DMS 273 (cell line): ENCODE results near the gene CFAP70.

Source experiments
- DNase-seq: peaks from one replicate; lab custom pipeline; 2025; ENCODE audit not compliant: unreplicated experiment; lab: John Stamatoyannopoulos, UW

The CFAP70 gene

GRCh38 chr10:73258612-73259011, 100.1 kb downstream of the CFAP70 start:
- peak; percentile 7 for DNase-seq

GRCh38 chr10:73253225-73253555, 105.5 kb downstream of the CFAP70 start:
- peak; percentile 18 for DNase-seq

- peak; percentile 96 for DNase-seq
These were observed 106.0 kb downstream of the CFAP70 start, which contains the start of gene MRPS16 for GRCh38 chr10:73252445-73253224. Gene MRPS16 (minus strand): TSS chr10:73252644. CDS start chr10:73252482, 162 bp downstream.

GRCh38 chr10:73251683-73252444, 106.8 kb downstream of the CFAP70 start:
- DNase-seq, result peak; percentile 54

GRCh38 chr10:73248259-73248724, 110.4 kb downstream of the CFAP70 start:
- peak; percentile 17 for DNase-seq

- DNase-seq, result peak; percentile 62
These were observed 111.0 kb downstream of the CFAP70 start for GRCh38 chr10:73247509-73248258.

- peak; percentile 97 for DNase-seq
These were observed 111.8 kb downstream of the CFAP70 start, which contains the start of gene DNAJC9 for GRCh38 chr10:73246646-73247508. Gene DNAJC9 (minus strand): TSS chr10:73247255. CDS start chr10:73247189, 66 bp downstream.

GRCh38 chr10:73246322-73246645, 112.4 kb downstream of the CFAP70 start:
- DNase-seq, result peak; percentile 22

- DNase-seq, result no peak
These were observed 113.7 kb downstream of the CFAP70 start for GRCh38 chr10:73244866-73245477.

GRCh38 chr10:73239908-73240307, 118.8 kb downstream of the CFAP70 start:
- no peak for DNase-seq

- no peak for DNase-seq
These were observed 119.6 kb downstream of the CFAP70 start for GRCh38 chr10:73238990-73239566.

- no peak for DNase-seq
These were observed 124.0 kb downstream of the CFAP70 start for GRCh38 chr10:73234695-73235094.

- no peak for DNase-seq
These were observed 124.8 kb downstream of the CFAP70 start for GRCh38 chr10:73233883-73234282.

GRCh38 chr10:73232887-73233286, 125.8 kb downstream of the CFAP70 start:
- peak; percentile 19 for DNase-seq

GRCh38 chr10:73229567-73229966, 129.1 kb downstream of the CFAP70 start:
- DNase-seq, result no peak

GRCh38 chr10:73228247-73228646, 130.4 kb downstream of the CFAP70 start:
- no peak for DNase-seq

- DNase-seq, result no peak
These were observed 132.0 kb downstream of the CFAP70 start for GRCh38 chr10:73226663-73227062.

- DNase-seq, result no peak
These were observed 133.1 kb downstream of the CFAP70 start for GRCh38 chr10:73225518-73225917.

GRCh38 chr10:73220989-73221388, 137.7 kb downstream of the CFAP70 start:
- DNase-seq, result no peak

- DNase-seq, result no peak
These were observed 139.3 kb downstream of the CFAP70 start for GRCh38 chr10:73219384-73219783.
